Caco-2 (cell line): ENCODE data around the gene CWH43. TPM values are rescaled to one million over a fixed set of nuclear protein-coding genes. Genes with fewer than 3 reads are reported as not detected.
"Not testable (repeated sequence)": the region's sequence is repeated elsewhere in the genome, so short reads cannot be mapped to it uniquely, and the experiment has no call there.

Experiments
- BruUV-seq: library from RNA; stranded (reverse); fragments of 400-500 nt; replicated peaks from 2 replicates; lab custom pipeline; 2021; lab: Mats Ljungman, UMichigan
- CTCF ChIA-PET: fragments of 300-600 bp; sonication (Branson Sonifier 250); formaldehyde crosslinking; loops from one replicate; lab custom pipeline; 2022; ENCODE audit warnings: antibody characterized with exemption; lab: Charles Lee
- POLR2A ChIA-PET: fragments of 300-600 bp; sonication (Branson Sonifier 250); formaldehyde crosslinking; loops from one replicate; lab custom pipeline; 2022; ENCODE audit warnings: antibody characterized with exemption; lab: Charles Lee
- DNase-seq, 2 experiments: peaks; one replicate each; pipeline versions ENCODE4 v3.0.0 to v3.0.0-alpha.2; 2020 to 2022
- H3K27me3 ChIP-seq: replicated peaks from 2 replicates; pipeline ENCODE4 v1.6.0; 2011; ENCODE audit warnings: low read length; ENCODE audit not compliant: control insufficient read depth, insufficient read depth
- H3K36me3 ChIP-seq: 2 replicates; pipeline ENCODE4 v1.5.1; 2011; ENCODE audit warnings: low read length; ENCODE audit not compliant: control insufficient read depth, insufficient read depth
- H3K4me1 ChIP-seq: fragments of 250-450 bp; sonication (Bioruptor Pico); 2 replicates; pipeline ENCODE4 v1.5.1; 2020; ENCODE audit warnings: mild to moderate bottlenecking
- H3K4me3 ChIP-seq: 2 replicates; pipeline ENCODE4 v1.5.1; 2011; ENCODE audit warnings: low read depth, mild to moderate bottlenecking, control low read depth, low read length
- H3K9me3 ChIP-seq: fragments of 250-450 bp; sonication (Bioruptor Pico); 2 replicates; pipeline ENCODE4 v1.5.1; 2020; ENCODE audit warnings: mild to moderate bottlenecking, moderate library complexity
- H3K27ac Mint-ChIP-seq: one replicate; pipeline ENCODE4 v1.8.0; 2022; ENCODE audit warnings: mixed read lengths; ENCODE audit not compliant: unreplicated experiment
- H3K27me3 Mint-ChIP-seq: one replicate; pipeline ENCODE4 v1.8.0; 2022; ENCODE audit warnings: mixed read lengths; ENCODE audit not compliant: insufficient read depth, unreplicated experiment
- H3K36me3 Mint-ChIP-seq: one replicate; pipeline ENCODE4 v1.8.0; 2022; ENCODE audit warnings: mild to moderate bottlenecking, mixed read lengths; ENCODE audit not compliant: insufficient read depth, unreplicated experiment
- H3K4me1 Mint-ChIP-seq: one replicate; pipeline ENCODE4 v1.8.0; 2022; ENCODE audit warnings: low read depth, mixed read lengths; ENCODE audit not compliant: unreplicated experiment
- H3K4me3 Mint-ChIP-seq: one replicate; pipeline ENCODE4 v1.8.0; 2022; ENCODE audit warnings: mild to moderate bottlenecking, moderate library complexity, mixed read lengths; ENCODE audit not compliant: unreplicated experiment
- H3K9me3 Mint-ChIP-seq: one replicate; pipeline ENCODE4 v1.8.0; 2022; ENCODE audit warnings: mixed read lengths; ENCODE audit not compliant: unreplicated experiment
- intact Hi-C: fragments of 100-400 bp; cut with micrococcal nuclease; formaldehyde crosslinking; loops from one replicate; pipeline ENCODE4 v1.10.0; 2022; ENCODE audit not compliant: unreplicated experiment
- total RNA-seq: library from RNA; stranded (reverse); gene quantifications from 2 replicates; pipeline ENCODE4 v1.2.3, GENCODE V29; 2022

CWH43 gene
- total RNA-seq, 1 experiment from 2014 or later: not detected

DNA sequence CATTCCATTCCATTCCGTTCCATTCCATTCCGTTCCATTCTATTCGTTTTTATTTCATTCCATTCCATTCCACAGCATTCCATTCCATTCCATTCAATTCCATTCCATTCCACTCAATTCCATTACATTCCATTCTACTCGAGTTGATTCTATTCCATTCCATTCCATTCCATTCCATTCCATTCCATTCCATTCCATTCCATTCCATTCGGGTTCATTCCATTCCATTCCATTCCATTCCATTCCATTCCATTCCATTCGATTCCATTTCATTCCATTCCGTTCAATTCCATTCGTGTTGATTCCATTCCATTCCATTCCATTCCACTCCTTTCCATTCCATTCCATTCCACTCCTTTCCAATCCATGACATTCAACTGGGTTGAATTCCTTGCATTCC lies 110.6 kb downstream of the CWH43 start:
- H3K4me3 ChIP-seq, H3K27me3 ChIP-seq, H3K4me3 Mint-ChIP-seq, H3K36me3 ChIP-seq, H3K27ac Mint-ChIP-seq, DNase-seq, H3K27me3 Mint-ChIP-seq, H3K9me3 ChIP-seq, H3K4me1 ChIP-seq, H3K4me1 Mint-ChIP-seq, CTCF ChIA-PET, BruUV-seq, POLR2A ChIA-PET, intact Hi-C loops: not testable (repeated sequence)
- peaks cover 73% of the 10 kb centered on the region for H3K9me3 Mint-ChIP-seq
- peaks cover 32% of the 10 kb centered on the region for H3K36me3 Mint-ChIP-seq

DNA sequence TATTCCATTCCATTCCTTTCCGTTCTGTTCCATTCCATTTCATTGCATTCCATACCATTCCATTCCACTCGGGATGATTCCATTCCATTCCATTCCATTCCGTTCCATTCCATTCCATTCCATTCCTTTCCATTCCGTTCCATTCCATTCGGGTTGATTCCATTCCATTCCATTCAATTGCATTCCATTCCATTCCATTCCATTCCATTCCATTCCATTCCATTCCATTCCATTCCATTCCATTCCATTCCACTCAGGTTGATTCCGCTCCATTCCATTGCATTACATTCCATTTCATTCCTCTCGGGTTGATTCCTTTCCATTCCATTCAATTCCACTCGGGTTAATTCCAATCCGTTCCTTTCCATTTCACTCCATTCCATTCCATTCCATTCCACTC lies 111.0 kb downstream of the CWH43 start:
- H3K9me3 ChIP-seq, H3K4me3 ChIP-seq, H3K36me3 ChIP-seq, H3K27me3 Mint-ChIP-seq, H3K27me3 ChIP-seq, POLR2A ChIA-PET, intact Hi-C loops, DNase-seq, H3K4me1 ChIP-seq, BruUV-seq, H3K4me1 Mint-ChIP-seq, H3K27ac Mint-ChIP-seq, CTCF ChIA-PET, H3K4me3 Mint-ChIP-seq: not testable (repeated sequence)
- Mint-ChIP-seq H3K36me3 (peaks cover 32% of the 10 kb centered on the region), H3K9me3 (peaks cover 73% of the 10 kb centered on the region)

DNA sequence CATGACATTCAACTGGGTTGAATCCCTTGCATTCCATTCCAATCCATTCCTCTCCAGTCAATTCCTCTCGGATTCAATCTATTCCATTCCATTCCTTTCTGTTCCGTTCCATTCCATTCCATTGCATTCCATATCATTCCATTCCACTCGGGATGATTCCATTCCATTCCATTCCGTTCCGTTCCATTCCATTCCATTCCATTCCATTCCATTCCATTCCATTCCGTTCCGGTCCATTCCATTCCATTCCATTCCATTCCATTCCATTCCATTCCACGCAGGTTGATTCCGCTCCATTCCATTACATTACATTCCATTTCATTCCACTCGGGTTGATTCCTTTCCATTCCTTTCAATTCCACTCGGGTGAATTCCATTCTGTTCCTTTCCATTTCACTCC lies 111.4 kb downstream of the CWH43 start:
- CTCF ChIA-PET, BruUV-seq, H3K27ac Mint-ChIP-seq, intact Hi-C loops, DNase-seq, H3K36me3 ChIP-seq, H3K27me3 Mint-ChIP-seq, H3K27me3 ChIP-seq, H3K4me1 Mint-ChIP-seq, H3K9me3 ChIP-seq, H3K4me3 ChIP-seq, H3K4me1 ChIP-seq, H3K4me3 Mint-ChIP-seq, POLR2A ChIA-PET: not testable (repeated sequence)
- peaks cover 73% of the 10 kb centered on the region for H3K9me3 Mint-ChIP-seq
- H3K36me3 Mint-ChIP-seq: peaks cover 32% of the 10 kb centered on the region

DNA sequence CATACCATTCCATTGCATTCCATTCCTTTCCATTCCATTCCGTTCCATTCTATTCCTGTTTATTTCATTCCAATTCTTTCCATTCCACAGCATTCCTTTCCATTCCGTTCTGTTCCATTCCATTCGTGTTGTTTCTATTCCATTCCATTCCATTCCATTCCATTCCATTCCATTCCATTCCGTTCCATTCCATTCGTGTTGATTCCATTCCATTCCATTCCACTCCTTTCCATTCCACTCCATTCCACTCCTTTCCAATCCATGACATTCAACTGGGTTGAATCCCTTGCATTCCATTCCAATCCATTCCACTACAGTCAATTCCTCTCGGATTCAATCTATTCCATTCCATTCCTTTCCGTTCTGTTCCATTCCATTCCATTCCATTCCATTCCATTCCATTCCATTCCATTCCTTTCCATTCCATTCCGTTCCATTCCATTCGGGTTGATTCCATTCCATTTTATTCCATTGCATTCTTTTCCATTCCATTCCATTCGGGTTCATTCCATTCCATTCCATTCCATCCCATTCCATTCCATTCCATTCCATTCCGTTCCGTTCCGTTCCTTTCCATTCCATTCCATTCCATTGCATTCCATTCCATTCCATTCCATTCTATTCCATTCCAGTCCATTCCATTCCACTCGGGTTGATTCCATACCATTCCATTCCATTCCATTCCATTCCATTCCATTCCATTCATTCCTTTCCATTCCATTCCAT lies 112.1 kb downstream of the CWH43 start:
- DNase-seq, H3K27me3 ChIP-seq, H3K4me3 Mint-ChIP-seq, intact Hi-C loops, POLR2A ChIA-PET, H3K27ac Mint-ChIP-seq, H3K9me3 ChIP-seq, CTCF ChIA-PET, H3K4me1 ChIP-seq, BruUV-seq, H3K4me3 ChIP-seq, H3K4me1 Mint-ChIP-seq, H3K36me3 ChIP-seq, H3K27me3 Mint-ChIP-seq: not testable (repeated sequence)
- H3K9me3 Mint-ChIP-seq: peaks cover 73% of the 10 kb centered on the region
- H3K36me3 Mint-ChIP-seq: peaks cover 33% of the 10 kb centered on the region

DNA sequence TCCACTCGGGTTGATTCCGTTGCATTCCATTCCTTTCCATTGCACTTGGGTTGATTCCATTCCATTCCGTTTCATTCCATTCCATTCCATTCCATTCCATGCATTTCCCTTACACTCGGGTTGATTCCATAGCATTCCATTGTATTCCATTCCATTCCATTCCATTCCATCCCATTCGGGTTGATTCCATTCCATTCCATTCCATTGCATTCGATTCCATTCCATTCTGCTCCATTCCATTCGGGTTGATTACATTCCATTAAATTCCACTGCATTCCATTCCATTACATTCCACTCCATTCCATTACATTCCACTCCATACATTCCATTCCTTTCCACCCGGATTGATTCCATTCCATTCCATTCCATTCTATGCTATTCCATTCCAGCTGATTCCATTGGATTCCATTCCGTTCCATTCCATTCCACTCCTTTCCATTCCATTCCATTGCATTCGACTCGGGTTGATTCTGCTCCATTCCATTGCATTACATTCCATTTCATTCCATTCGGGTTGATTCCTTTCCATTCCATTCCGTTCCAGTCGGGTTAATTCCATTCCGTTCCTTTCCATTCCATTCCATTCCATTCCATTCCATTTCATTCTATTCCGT lies 113.9 kb downstream of the CWH43 start:
- DNase-seq, intact Hi-C loops, POLR2A ChIA-PET, H3K4me3 Mint-ChIP-seq, BruUV-seq, H3K4me3 ChIP-seq, H3K4me1 Mint-ChIP-seq, H3K27me3 Mint-ChIP-seq, CTCF ChIA-PET, H3K27ac Mint-ChIP-seq, H3K9me3 ChIP-seq, H3K4me1 ChIP-seq, H3K36me3 ChIP-seq, H3K27me3 ChIP-seq: not testable (repeated sequence)
- Mint-ChIP-seq H3K36me3 (peaks cover 38% of the 10 kb centered on the region), H3K9me3 (peaks cover 89% of the 10 kb centered on the region)

DNA sequence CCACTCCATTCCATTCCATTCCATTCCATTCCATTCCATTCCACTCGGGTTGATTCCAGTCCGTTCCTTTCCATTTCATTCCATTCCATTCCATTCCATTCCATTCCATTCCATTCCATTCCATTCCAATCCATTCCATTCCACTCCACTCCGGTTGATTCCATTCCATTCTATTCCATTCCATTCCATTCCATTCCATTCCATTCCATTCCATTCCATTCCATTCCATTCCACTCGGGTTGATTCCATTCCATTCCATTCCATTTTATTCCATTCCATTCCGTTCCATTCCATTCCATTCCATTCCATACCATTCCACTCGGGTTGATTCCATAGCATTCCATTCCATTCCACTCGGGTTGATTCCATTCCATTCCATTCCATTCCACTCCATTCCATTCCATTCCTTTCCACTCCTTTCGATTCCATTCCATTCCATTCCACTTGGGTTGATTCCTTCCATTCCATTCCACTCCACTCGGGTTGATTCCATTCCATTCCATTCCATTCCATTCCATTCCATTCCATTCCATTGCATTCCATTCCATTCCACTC lies 116.3 kb downstream of the CWH43 start:
- Mint-ChIP-seq H3K9me3 (peaks cover 93% of the 10 kb centered on the region), H3K36me3 (peaks cover 40% of the 10 kb centered on the region)
- H3K4me3 ChIP-seq, H3K27ac Mint-ChIP-seq, H3K4me3 Mint-ChIP-seq, intact Hi-C loops, BruUV-seq, H3K4me1 Mint-ChIP-seq, H3K4me1 ChIP-seq, H3K36me3 ChIP-seq, CTCF ChIA-PET, H3K27me3 ChIP-seq, POLR2A ChIA-PET, H3K9me3 ChIP-seq, DNase-seq, H3K27me3 Mint-ChIP-seq: not testable (repeated sequence)
